ENCODE data around the gene CDC42BPB.

CDC42BPB gene

DNA sequence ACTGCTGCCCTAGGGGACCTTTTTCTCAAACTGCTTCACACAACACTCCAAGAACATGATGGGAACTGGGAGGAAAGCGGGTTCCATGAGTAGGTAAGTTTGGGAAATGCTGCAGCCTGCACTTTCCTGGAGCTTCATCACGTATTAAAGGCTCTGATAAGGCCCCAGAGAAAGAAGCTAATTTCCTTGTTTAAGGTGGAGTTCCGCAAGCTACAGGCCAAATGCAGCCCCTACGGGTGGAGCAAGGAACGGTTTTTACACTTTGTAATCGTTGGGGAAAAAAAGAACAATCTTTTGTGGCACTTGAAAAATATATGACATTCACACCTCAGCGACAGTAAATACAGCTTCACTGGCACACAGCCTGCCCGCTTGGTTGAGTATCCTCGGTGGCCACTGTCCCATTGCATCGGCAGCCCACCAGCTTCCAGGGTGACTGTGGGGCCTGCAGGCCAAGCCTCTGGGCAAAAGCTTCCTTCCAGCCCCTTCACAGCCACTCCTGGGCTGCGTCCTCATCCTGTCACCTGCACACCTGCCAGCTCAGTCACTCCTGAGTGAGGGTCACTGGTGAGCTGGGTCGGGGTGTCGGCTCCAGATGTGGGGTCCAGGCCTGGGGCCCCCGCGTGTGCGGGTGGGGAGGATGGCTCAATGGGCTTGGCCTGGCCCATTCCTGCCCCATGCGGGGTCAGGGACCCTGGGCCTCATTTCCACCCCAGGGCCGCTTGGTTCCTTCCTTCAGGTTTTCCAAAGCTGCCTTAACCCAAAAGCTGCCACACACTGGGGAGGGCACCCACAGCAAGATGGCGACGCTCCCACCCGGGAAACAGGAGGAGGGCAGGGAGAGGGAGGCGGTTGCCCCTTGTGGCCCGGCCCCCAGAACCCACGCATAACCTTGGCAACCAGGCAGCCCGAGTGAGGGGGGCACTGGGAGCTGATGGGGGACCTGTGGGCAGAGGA, 132.4 kb downstream of the CDC42BPB start:
- DNase-seq = no peak

DNA sequence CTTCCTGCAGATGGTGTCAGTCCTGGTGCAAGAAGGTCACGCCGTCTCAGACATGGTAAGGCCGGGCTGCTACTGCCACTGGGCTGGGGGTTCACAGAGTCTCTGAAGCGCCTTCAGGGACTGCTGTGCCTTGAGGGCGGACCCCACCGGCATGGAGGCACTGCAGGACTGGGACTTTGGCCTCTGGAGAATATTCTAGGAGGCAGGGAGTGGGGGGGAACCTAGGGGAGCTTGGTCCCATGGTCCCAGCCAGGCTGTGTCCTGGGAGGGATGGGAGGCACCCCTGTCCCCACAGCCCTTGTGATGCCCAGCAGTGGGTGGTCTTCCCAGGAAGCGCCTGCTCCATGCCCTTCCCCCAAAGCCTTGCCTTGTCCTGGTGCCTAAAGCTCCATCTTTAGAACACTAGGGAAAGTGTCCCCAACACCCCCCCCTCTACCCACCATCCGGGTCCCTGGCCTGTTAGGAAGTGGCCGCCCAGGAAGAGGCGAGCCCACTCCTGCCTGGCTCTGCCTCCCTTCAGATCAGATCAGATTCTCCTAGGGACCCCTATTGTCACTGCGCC, 133.3 kb downstream of the CDC42BPB start:
- no peak for DNase-seq

DNA sequence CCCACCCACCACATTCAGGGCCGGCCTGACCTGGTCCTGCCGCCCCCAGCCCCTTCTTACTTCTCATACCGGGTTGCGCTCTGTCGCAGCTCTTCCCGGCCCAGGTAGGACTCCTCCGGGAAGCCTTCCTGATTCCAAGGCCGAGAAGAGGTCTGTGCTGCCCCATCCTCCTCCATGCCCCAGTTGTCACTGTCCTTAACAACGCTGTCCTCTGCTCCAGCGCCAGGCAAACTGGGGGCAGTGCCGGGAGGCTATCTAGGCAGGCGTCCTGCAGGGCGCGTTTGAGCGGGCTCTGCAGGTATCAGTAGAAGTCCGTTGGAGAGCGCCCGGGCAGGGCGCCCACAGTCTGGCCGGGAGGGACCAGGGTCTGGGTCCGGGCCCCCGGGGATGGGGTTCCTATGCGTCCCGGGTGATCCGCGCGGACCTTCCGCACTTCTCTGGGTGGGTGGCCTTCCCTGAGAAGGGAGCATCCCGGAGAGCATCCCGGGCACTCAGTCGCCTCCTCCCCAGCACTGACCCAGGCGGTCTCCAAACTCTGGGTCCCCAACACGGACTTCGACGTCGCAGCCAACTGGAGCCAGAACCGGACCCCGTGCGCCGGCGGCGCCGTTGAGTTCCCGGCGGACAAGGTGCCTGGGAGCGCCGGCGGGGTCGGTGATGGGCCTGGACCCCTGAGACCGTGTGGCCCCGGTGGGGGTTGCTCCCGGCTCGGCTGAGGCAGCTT, 134.0 kb downstream of the CDC42BPB start:
- DNase-seq = no peak

DNA sequence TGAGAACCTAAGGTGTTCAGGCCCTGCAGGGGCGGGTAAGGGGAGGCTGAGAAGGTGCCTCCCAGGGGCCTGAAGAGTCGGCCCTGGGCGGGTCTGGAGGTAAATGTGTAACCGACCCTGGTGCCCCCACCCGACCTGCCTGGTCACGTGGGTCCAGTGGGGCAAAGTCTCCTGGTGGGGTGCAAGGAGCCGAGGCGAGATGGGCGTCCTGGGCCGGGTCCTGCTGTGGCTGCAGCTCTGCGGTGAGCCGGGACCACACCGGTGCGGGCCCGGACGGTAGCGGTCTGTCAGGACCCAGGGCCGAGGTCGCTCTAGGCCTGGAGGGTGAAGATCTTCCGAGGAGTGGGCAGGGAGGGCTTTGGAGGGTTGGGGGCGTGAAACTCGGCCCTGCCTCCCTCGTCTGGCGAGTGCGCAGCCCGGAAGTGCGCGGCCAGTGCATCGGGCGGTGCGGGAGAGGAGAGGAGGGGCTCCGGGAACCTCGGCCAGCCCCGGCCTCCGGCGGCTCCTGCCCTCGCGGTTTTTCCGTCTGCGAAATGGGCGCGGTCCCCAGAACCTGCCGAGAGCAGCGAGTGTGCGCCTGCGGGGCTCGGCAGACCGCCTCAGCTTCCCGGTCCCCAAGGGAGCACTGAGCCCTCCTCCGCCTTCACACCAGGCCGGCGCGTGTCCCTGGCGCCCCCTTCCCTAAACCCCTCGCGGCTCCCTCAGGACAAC, 134.7 kb downstream of the CDC42BPB start, which contains the start of gene AMN:
AMN (plus strand) TSS at position 174 of the 711 bp plus-strand sequence; CDS start at position 200, 26 bp downstream.
- no peak for DNase-seq

DNA sequence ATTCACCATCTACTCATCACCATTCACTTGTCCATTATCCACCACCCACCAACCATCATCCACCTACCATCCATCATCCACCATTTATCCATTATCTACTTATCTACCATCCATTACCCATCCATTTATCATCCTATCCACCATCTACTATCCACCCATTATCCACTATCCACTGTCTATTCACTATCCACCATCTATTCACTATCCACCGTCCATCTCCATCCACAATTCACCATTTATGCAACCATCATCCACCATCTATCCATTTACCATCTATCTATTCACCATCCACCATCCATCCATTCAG, 136.4 kb downstream of the CDC42BPB start:
- DNase-seq = no peak

DNA sequence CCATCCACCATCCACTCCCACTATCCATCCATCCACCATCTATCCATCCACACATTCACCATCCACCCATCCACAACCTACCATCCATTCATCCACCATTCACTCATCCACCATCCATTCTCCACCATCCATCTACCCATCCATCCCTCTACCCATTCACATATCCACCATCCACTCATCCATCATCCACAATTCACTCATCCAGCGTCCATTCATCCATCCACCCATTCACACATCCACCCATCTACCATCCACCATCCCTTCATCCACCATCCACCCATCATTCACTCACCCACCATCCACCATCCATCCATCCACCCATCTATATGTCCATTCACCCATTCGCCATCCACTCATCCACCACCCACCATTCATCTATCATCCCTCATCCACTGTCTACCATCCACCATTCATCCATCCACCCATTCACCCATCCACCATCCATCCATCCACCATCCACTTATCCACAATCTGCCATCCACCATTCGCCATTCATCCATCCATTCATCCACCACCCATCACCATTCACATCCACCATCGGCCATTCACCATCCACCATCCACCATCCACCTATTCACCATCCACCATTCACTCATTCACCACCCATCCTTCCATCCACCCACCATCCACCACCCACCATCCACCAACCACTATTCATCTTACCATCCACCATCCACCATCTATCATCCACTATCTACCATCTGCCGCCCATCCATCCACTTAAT, 136.9 kb downstream of the CDC42BPB start:
- DNase-seq = no peak

DNA sequence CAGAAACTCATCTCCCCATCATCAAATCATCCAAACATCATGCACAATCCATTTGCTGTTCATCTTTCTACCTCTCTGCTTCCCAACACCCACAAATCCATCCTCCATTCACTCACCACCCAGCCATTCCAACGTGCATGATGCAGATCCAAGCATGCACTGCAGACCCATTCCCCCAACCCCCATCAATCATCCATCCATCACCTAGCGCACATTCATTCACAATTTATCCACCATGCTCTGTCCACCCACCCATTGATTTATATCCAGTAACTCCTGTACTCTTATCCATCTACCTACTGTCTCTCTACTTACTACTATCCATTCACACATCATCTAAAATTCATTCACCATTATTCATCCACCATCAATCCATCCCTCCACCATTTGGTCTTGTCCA, 138.9 kb downstream of the CDC42BPB start:
- DNase-seq = no peak

DNA sequence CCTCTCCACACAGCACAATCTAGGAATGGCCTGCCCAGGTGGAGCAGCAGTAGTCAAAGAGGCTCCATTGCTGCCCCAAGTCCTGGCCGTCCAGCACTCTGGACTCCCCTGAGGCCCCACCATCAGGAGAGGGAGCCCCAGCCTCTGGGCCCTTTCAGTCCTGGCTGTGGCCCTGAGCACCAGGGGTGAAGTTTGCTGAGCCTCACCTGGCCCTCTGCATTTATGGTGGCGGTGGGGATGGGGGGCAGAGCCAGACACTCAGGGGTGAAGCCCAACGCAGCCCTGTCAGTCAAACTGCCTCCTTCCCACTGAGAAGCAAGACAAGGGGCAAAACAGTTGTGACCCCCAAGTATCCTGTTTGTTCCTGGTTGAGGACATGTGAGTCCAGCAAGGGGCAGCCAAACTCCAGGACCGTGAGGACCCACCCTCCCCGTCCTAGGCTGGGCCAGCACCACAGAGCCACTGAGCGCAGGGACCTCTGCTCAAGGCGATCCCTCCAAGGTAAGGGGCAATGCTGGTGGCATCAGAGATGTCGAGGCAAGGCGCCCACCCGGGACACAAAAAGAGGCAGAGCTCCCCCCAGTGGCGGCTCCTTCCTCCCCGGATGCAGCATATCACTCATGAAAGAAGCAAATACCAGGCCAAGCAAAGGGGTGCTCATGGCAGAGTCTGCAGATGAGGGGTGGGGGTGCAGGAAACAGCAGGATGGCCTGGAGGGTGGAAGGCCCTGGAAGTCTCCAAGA, 139.7 kb downstream of the CDC42BPB start:
- peak; percentile 49 for DNase-seq

DNA sequence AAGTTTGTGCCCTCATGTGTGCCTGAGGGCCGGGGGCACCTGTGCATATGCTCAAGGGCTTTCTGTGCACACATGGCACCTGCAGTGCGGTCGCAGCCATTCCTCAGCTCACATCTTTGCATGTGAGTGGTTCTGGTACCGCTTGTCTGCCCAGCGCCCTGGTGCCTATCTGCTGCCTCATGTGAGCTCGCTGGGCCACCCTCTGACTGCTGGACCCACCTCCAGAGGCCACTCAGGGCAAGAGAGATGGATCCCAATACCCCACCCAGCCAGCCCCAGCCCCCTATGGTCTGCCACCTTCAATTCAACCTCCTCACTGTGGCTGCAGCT, 140.3 kb downstream of the CDC42BPB start:
- no peak for DNase-seq

DNA sequence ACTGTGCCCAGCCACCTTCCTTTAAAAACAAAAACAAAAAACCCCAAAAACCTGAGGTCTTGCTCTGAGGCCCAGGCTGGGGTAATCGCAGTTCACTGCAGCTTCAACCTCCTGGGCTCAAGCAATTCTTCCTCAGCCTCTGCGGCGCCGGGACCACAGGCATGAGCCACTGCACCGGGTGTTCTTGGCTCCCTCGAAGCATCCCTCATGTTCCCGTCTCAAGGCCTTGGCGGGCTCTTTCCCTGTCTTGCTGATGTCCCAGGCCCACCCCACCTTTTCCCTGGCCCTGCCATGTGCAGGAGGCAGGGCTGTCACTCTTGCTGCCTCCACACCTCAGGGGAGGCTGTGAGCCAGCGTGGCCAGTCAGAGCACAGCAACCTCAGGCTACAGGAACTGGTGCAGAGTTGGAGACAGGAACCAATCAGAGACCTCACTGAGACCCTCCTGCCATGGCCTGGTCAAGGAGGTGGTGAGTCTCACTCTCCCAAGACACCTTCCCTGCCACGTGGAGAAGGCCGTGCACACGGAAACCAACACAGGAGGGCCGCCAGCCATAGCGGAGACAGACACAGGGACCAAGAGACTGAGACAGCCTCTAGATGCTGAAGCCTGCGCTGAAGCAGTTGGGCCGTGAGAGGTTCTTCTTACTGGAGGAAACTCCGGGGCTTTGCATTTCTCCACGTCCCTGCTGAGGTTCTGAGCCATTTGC, 140.8 kb downstream of the CDC42BPB start:
- DNase-seq = no peak

DNA sequence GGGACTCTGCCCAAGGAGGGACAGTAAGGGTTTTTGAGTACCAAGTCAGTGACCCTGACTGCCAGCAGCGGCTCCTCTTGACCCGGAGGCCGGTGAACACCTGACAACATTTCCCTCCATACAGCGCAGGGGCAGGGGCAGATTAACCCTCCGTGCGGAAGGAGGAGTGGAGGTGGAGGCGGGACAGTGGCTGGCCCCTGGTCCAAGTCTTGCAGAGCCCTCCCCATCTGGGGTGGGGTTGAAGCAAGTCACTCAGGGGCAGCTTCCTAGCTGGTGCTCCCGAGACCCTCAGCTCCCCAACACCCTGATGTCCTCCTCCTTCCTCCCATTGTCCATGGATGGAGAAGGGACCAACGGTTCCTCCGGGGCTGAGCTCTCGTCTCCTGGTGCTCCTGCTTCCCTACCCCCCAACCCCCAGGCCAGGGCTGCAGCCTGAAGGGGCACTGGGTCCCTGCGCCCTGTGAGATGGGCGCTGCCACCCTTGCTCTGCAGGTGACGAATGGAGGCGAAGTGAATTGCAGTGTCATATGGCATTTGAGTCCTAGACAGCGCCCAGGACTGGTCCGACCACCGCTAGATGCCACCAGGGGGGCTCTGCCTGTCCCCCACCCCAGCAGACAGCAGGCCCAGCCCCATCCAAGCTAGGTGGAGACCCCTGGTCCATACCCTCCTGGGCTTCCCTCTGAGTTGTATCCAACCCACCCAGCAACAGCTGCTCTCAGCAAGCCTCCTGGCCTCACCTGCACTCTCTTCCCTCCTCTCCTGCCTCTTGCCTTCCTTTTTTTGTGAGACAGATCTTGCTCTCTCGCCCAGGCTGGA, 141.8 kb downstream of the CDC42BPB start:
- DNase-seq = no peak

DNA sequence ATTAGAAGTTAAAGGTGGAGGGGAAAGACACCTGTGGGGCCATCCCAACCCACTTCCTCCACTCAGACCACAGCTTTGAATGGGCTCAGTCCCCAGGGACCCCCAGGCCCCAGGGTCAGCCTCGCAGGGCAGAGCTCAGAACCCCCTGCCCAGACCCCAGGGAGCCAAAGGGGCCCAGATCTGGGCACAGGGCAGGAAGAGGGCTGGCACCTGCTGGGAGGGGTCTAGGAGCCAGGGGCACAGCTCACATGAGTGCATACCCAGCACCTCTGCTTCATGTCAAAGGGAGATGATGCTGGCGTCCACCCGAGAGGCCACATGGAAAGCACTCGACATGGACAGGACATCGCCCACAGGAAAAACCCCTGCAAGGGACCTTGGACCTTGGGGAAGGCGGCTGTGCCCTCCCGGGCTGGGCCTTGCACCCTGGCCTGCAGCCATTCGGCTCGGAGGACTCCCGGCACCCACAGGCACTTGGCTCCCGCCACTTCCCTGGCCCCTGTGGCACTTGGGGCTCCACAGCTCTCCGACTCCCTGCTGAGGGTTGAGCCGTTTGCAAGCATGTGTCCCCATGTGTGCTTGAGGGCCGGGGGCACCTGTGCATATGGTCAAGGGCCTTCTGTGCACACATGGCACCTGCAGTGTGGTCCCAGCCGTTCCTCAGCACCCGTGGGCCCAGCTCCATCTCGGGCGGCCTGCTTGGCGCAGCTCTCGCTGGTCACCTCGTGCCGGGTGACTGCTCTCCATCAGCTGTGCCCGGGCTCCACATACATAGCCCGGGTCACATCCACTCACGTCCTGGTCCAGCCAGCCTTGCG, 142.7 kb downstream of the CDC42BPB start:
- no peak for DNase-seq

DNA sequence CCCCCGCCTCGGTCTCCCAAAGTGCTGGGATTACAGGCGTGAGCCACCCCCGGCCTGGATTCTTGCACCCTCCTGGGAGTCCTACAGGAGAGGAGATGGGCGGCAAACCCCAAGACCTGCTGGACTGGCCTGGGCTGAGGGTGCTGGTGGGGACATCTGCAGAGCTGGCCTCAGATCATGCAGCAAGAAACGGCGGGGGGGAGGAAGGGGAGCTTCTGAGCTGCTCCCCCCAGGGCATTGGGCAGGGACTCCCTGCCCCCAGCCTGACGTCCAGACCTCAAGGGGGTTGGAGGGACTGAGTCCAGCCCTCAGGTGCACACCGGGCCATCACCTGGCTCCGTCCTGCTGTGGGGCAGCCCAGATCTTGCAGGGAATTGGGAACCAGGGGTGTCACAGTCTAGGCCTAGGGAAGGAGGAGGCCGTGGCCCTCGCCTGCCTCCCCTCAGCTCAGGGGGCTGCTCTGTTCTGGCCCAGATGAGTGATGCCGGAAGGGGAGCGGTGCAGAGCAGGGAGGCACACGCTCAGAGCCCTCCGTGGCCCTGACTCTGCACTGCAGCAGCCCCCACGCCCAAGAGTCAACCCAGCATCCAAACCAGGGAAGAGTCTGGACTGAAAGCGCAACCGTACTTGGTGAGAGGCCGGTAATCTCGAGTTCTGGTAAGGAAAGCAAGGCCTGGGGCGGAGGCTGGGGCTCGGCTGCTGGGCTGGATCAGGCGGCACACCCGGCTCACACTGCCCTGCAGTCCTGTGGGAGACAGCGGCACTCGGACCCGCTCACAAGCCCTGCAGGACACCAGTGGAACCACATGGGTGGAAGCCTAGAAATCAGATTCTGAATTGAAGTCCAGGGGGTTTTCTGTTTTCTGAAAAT, 143.8 kb downstream of the CDC42BPB start:
- DNase-seq = no peak

DNA sequence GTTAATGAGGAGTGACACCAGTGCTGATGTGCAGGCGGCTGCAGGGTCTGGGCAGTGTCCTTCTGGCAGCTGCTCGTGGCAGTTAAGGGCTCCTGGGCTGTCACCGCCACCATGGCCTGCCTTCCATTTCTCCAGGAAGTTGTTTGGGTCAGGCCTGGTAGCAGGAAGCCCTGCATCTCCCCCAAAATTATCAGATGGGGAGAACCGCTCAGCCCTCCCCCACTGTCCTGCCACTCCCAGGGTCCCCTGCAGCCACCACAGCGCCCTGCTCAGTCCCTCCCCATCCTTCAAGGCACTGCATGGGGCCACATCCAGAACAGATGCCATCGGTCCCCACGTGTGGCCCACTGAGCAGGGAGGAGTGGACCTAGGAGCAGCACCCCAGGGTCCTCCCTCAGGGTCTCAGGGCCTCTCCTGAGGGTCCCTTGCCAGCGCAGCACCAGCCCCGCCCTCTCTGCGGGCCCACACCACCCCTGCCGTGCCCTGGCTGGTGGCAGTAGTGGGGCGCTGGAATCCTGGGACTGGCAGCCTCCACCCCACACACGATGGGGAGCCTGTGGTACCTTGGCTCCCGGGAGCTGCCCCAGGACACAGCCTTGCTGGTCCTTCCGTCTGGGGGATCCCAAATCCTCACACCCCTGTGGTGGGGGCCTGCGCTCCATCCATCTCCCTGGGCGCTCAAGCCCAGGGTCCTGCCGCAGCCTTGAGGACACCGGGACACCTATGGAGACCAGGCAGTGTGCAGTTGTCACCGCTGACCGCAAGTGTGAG, 145.2 kb downstream of the CDC42BPB start:
- DNase-seq = no peak

DNA sequence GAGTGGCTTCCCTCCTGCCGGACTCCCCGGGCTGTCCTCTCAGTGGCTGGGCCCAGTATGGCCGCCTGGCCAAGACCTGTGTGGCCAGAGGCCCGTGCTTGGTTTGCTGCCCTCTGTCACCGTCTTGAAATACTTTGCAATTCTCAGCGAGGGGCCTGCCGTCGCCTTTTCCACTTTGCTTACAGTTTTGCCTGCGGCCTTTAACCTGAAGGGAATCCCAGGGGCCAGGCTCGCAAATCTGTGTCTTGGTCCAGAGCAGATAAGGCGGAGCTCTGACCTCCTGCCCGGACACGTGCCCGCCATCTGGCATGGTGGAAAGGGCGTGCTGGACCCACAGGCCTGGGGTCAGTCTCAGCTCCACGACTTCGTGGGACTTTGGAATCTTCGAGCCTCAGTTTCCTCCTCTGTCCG, 145.8 kb downstream of the CDC42BPB start:
- DNase-seq = no peak

DNA sequence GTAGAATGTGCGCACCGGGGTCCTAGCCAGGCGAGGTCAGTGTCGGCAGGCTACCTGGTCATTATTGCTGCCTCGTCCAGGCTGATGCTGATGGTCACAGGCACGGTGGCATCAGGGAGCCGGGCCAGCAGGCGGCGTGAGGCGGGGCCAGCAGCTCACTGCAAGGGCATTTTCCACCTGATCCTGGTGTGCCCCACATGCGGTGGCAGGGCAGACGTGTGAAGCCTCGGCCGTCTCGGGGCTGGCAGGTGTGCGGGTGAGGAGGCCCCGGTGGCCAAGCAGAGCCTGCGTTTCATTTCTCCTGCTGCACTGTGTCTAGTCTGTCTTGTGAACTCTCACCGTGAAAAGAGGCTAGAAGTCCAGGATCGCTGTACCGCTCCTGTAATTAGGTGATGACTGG, 146.9 kb downstream of the CDC42BPB start:
- DNase-seq = no peak

DNA sequence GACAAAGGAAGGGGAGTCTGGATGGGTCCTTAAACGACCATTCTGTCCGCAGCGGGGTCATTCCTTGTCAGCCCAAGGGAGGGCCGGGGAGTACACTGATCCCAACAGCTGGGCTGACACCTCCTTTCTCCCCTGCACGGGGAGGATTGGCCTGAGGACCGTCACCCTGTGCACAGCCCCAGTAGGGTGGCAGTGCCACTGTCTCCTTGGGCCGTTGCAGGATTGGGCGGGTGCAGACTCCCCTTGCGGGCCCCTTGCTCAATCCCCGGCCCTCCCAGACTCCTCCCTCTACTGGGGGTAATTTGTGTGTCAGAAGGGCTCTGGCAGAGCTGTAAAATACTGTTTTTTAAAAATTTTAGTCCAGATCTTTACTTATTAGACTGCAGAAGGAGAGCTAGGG, 147.4 kb downstream of the CDC42BPB start:
- no peak for DNase-seq

DNA sequence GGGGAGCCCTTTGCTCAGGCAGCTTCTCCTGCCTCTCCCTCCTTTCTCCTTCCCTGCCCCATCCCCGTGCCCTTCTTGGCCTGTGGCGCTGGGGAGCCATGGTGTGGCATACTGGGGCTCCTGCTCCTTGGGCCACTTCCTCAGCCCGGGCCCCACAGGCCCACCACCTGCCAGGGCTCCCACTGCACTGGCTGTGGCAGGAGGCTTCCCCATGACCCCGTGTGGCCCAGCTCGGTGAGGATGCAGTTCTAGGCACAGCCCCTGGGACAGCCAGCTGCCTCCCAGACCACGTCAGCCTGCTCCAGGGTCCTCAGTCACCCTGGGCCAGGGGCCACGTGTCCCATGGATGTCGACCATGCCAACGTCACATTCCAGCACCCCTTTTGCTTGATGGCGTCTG, 147.9 kb downstream of the CDC42BPB start:
- no peak for DNase-seq

All from activated CD4-positive, alpha-beta T cell treated with anti-CD3 and anti-CD28 coated beads, Interleukin-10, Interleukin-2, amounts not matched to agents 100 ng/mL and 50 ng/mL, durations not matched to agents 16 hours and 8 hours (primary cell).